A549 treated with ZK216348 at 1 μM for 4 hours (cell line): ENCODE results near the gene SKA1. TPM values are rescaled to one million over a fixed set of nuclear protein-coding genes. Genes with fewer than 3 reads are reported as not detected.

Source experiments
- total RNA-seq: library from RNA; stranded (reverse); fragments of 200-300 nt; extraction: Qiagen RNA extraction; gene quantifications from 5 replicates; pipeline ENCODE4 v1.2.3, GENCODE V29; 2022; ENCODE audit warnings: low read depth

SKA1 gene, protein sequence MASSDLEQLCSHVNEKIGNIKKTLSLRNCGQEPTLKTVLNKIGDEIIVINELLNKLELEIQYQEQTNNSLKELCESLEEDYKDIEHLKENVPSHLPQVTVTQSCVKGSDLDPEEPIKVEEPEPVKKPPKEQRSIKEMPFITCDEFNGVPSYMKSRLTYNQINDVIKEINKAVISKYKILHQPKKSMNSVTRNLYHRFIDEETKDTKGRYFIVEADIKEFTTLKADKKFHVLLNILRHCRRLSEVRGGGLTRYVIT
- 9.7 to 15.0 TPM (median 12.4 TPM) in 5 replicates for total RNA-seq

DNA sequence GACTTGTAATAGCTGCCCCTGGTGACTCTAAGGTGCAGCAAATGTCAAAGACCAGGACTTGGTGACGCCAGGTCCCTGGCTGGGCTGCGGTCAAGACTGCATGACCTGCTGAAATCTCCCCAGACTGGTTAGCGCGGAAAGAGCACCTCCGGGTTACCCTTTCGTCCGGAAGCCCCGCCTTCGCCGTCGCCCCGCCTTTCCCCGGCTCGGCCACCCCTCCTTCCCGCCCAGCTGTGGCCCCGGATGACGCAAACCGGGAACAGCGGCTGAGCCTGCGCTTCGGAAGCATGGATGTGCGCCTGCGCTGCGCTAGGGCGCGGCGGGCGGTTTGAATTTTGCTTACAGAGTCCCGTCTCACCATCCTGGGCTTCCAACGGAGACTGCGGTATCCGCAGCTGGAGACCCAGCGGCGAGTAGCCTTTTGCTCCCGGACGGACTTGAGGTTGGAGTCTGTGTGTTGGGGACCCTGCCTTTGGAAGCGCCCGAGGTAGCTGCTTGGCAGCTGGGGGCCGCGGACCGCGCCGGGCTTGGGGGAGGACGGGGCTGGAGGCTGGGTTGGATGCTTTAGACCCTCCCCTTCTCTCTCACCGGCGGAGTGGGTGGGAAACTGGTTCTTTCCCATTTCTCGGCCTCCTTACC lies at the start of gene SKA1:
TSS of gene SKA1 (plus strand) at position 294 of the 639 bp plus-strand sequence. CDS start 785 bp downstream, outside the sequence.

Other genes starting within 250 kb of the SKA1 start
- 8.4 to 12.8 TPM (median 11.0 TPM) in 5 replicates for gene MYO5B, start 179.9 kb upstream of the SKA1 start, total RNA-seq
- 0.19 to 0.62 TPM (median 0.35 TPM) in 5 replicates for gene CFAP53, start 108.6 kb upstream of the SKA1 start, total RNA-seq
- 25.8 to 42.4 TPM (median 37.0 TPM) in 5 replicates for gene MBD1, start 93.5 kb upstream of the SKA1 start, total RNA-seq
- 37.4 to 59.7 TPM (median 48.9 TPM) in 5 replicates for gene CXXC1, start 87.4 kb upstream of the SKA1 start, total RNA-seq
- 0.08 to 0.18 TPM (median 0.14 TPM) in 5 replicates for gene MAPK4, start 185.0 kb downstream of the SKA1 start, total RNA-seq